ENCODE measurements around the gene EPHX1. TPM values are rescaled to one million over a fixed set of nuclear protein-coding genes. Genes with fewer than 3 reads are reported as not detected.

The EPHX1 gene
- total and polyA plus RNA-seq, 9 donors, result 17.5 to 43.2 (median 37.9) TPM

DNA sequence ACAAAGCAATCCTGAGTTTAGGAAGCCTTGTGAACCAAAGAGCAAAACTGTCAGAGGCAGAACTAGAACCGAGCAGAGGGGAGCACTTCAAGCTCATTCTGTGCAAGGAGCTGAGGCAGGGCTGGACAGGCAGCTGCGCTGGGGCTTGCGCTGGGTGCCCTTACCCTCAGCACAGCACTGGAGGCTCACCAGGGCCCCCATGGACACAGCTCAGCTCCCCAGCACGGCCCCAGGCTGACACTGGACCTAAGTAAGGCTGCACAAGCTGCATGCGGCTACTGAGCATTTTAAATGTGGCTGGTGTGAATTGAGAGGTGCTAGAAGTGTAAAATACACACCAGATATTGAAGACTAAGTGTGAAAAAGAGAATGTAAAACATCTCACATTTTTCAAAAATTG, 50.2 kb downstream of the EPHX1 start:
- WGBS (ENCODE audit: insufficient coverage), result 91% methylated on average over 3 of the region's 5 CpGs
- H3K4me3 ChIP-seq (ENCODE audit: low read length), result no peak overlapping the region
- no peaks in the 10 kb centered on the region for H3K27me3 ChIP-seq (ENCODE audit: control insufficient read depth, insufficient read depth, low read length)
- H3K9me3 ChIP-seq (replicated peaks; ENCODE audit: control insufficient read depth, low read depth, low read length), result no peaks in the 10 kb centered on the region
- peaks cover 73% of the 10 kb centered on the region for H3K36me3 ChIP-seq (ENCODE audit: control insufficient read depth, insufficient read depth, low read length)
- H3K4me1 ChIP-seq (ENCODE audit: control insufficient read depth, insufficient read depth, low read length), result peaks cover 4% of the 10 kb centered on the region
- DNase-seq, result no peak
- no peak overlapping the region for H3K27ac ChIP-seq (ENCODE audit: low read length)

- no peak for DNase-seq
- Histone ChIP-seq H3K4me1 (ENCODE audit: control insufficient read depth, insufficient read depth, low read length) (no peaks in the 10 kb centered on the region), H3K9me3 (replicated peaks; ENCODE audit: control insufficient read depth, low read depth, low read length) (no peaks in the 10 kb centered on the region), H3K27me3 (ENCODE audit: control insufficient read depth, insufficient read depth, low read length) (no peaks in the 10 kb centered on the region), H3K36me3 (ENCODE audit: control insufficient read depth, insufficient read depth, low read length) (peaks cover 76% of the 10 kb centered on the region), H3K27ac (ENCODE audit: low read length) (no peak overlapping the region), H3K4me3 (ENCODE audit: low read length) (no peak overlapping the region)
- 94% methylated on average over 4 of the region's 7 CpGs for WGBS (ENCODE audit: insufficient coverage)
Observed at GRCh38 chr1:225860876-225861441, 51.0 kb downstream of the EPHX1 start.

DNA sequence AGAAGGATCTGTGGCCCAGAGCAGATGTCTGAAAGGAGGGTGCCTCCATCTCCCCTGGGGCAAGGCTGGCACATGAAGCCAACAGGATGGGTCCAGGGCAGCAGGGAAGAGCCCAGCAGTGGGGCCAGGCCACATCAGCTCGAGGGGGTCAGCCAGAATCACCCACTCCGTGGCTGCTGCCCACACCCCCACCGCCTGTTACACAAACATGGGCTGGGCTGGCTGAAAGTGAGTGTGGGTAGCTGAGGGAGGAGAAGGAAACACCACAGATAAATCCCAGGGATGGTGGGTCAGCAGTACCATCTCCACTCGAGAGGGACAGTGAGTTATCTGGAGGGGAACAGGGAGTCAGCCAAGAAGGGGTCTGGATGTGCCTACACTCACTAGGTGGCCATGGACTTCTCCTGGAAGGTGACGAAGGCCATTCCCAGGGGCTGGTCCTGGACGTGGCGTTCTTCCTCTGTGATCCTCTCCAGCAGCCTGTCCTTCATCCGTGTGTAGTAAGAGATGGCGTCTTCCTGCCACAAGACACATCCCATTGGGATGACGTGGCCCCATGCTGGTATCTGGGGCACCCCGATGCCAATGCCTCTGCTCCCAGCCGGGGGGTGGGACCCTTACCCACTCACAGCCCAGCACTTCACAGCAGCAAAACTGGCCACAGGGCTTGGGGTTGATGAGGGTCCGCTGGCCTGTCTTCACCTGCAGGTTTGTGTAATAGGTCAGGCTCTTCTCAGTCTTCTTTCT, 52.1 kb downstream of the EPHX1 start:
- DNase-seq, result no peak
- H3K36me3 ChIP-seq (ENCODE audit: control insufficient read depth, insufficient read depth, low read length), result peaks cover 78% of the 10 kb centered on the region
- H3K4me3 ChIP-seq (ENCODE audit: low read length), result no peak overlapping the region

GRCh38 chr1:225862581-225862950, 52.6 kb downstream of the EPHX1 start:
- 96% methylated on average over 4 of the region's 13 CpGs for WGBS (ENCODE audit: insufficient coverage)
- H3K4me3 ChIP-seq (ENCODE audit: low read length), result no peak overlapping the region
- no peak for DNase-seq
- no peaks in the 10 kb centered on the region for H3K9me3 ChIP-seq (replicated peaks; ENCODE audit: control insufficient read depth, low read depth, low read length)
- H3K27me3 ChIP-seq (ENCODE audit: control insufficient read depth, insufficient read depth, low read length), result no peaks in the 10 kb centered on the region
- H3K4me1 ChIP-seq (ENCODE audit: control insufficient read depth, insufficient read depth, low read length), result peaks cover 3% of the 10 kb centered on the region
- peaks cover 80% of the 10 kb centered on the region for H3K36me3 ChIP-seq (ENCODE audit: control insufficient read depth, insufficient read depth, low read length)
- no peak overlapping the region for H3K27ac ChIP-seq (ENCODE audit: low read length)

More for the DNA sequence above, 52.1 kb downstream of the EPHX1 start:
- Histone ChIP-seq H3K4me1 (ENCODE audit: control insufficient read depth, insufficient read depth, low read length) (peaks cover 3% of the 10 kb centered on the region), H3K9me3 (replicated peaks; ENCODE audit: control insufficient read depth, low read depth, low read length) (no peaks in the 10 kb centered on the region), H3K27ac (ENCODE audit: low read length) (no peak overlapping the region), H3K27me3 (ENCODE audit: control insufficient read depth, insufficient read depth, low read length) (no peaks in the 10 kb centered on the region)
- 75% methylated on average over 4 of the region's 13 CpGs for WGBS (ENCODE audit: insufficient coverage)

- Histone ChIP-seq H3K9me3 (replicated peaks; ENCODE audit: control insufficient read depth, low read depth, low read length) (no peaks in the 10 kb centered on the region), H3K36me3 (ENCODE audit: control insufficient read depth, insufficient read depth, low read length) (peaks cover 86% of the 10 kb centered on the region), H3K27me3 (ENCODE audit: control insufficient read depth, insufficient read depth, low read length) (no peaks in the 10 kb centered on the region), H3K4me1 (ENCODE audit: control insufficient read depth, insufficient read depth, low read length) (peaks cover 3% of the 10 kb centered on the region), H3K4me3 (ENCODE audit: low read length) (no peak overlapping the region), H3K27ac (ENCODE audit: low read length) (no peak overlapping the region)
- DNase-seq, result no peak
- no CpG with 5 or more reads among the region's 5 CpGs for WGBS (ENCODE audit: insufficient coverage)
Observed at GRCh38 chr1:225863167-225863566, 53.2 kb downstream of the EPHX1 start.

DNA sequence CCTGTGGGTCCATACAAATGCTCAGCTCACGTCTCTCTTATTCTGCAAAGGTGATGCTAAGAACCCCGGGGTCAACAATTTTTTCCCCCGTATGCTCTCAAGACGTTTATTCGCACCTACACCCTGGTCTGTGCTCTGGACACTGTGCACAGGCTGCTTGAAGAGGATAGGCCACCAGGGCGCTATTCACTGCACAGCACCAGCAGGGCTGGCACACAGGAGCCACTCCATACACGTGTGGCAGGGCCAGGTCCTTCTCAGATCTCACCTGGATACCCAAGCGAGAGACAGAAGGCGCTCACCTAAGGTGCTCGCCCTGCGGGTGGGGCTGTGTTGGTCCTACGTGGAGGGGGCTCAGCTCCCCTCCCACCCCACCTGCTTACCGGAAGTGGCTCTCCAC, 55.6 kb downstream of the EPHX1 start:
- DNase-seq, result no peak

DNA sequence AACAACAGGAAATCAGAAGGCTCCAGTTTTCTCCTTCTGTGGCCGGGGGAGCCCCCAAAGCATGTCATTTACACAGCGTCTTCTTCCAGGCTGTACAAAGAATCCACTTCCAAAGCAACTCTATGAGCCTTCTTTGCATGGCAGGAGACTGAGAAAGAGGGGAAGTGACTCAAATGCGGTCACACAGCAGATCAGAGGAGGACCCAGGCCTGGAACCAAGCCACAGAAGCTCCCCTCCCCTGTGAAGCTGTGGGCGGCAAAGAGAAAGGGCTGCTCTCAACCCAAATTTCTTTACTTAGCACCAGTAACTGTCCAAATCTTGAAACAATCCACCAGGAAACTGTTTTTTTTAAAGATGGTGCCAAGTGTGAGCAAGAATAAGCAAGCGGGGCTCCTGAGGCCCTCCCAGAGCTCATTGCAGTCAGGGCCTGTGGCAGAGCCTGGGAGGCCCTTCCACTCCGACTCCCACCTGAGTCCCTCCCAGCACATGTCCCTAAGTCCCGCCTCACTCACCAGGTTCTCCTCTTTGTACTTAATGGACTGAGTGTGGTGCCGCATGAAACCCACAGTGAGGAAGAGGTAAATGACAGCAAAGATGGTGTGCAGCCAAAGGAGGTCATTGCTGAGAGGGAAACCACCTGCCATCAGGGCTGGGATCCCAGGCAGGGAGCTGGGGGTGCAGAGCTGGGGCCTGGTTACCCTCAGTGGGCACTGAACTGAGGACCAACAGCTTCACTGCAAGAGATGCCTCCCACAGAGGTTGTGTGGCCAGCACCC, 56.3 kb downstream of the EPHX1 start:
- H3K4me3 ChIP-seq (ENCODE audit: low read length), result no peak overlapping the region
- WGBS (ENCODE audit: insufficient coverage), result 79% methylated on average over 2 of the region's 8 CpGs
- H3K4me1 ChIP-seq (ENCODE audit: control insufficient read depth, insufficient read depth, low read length), result peaks cover 9% of the 10 kb centered on the region
- H3K27ac ChIP-seq (ENCODE audit: low read length), result no peak overlapping the region
- DNase-seq, result no peak
- H3K27me3 ChIP-seq (ENCODE audit: control insufficient read depth, insufficient read depth, low read length), result no peaks in the 10 kb centered on the region
- peaks cover 82% of the 10 kb centered on the region for H3K36me3 ChIP-seq (ENCODE audit: control insufficient read depth, insufficient read depth, low read length)
- H3K9me3 ChIP-seq (replicated peaks; ENCODE audit: control insufficient read depth, low read depth, low read length), result no peaks in the 10 kb centered on the region

More for the DNA sequence above, 55.6 kb downstream of the EPHX1 start:
- Histone ChIP-seq H3K27me3 (ENCODE audit: control insufficient read depth, insufficient read depth, low read length) (no peaks in the 10 kb centered on the region), H3K36me3 (ENCODE audit: control insufficient read depth, insufficient read depth, low read length) (peaks cover 83% of the 10 kb centered on the region), H3K9me3 (replicated peaks; ENCODE audit: control insufficient read depth, low read depth, low read length) (no peaks in the 10 kb centered on the region), H3K4me3 (ENCODE audit: low read length) (no peak overlapping the region), H3K27ac (ENCODE audit: low read length) (no peak overlapping the region), H3K4me1 (ENCODE audit: control insufficient read depth, insufficient read depth, low read length) (peaks cover 6% of the 10 kb centered on the region)
- WGBS (ENCODE audit: insufficient coverage), result 80% methylated on average over 10 of the region's 13 CpGs

GRCh38 chr1:225866981-225867380, 57.1 kb downstream of the EPHX1 start:
- 55% methylated on average over 3 of the region's 6 CpGs for WGBS (ENCODE audit: insufficient coverage)
- Histone ChIP-seq H3K4me3 (ENCODE audit: low read length) (no peak overlapping the region), H3K27ac (ENCODE audit: low read length) (no peak overlapping the region), H3K27me3 (ENCODE audit: control insufficient read depth, insufficient read depth, low read length) (no peaks in the 10 kb centered on the region), H3K36me3 (ENCODE audit: control insufficient read depth, insufficient read depth, low read length) (peaks cover 81% of the 10 kb centered on the region), H3K4me1 (ENCODE audit: control insufficient read depth, insufficient read depth, low read length) (peaks cover 9% of the 10 kb centered on the region), H3K9me3 (replicated peaks; ENCODE audit: control insufficient read depth, low read depth, low read length) (no peaks in the 10 kb centered on the region)
- no peak for DNase-seq

- no peaks in the 10 kb centered on the region for H3K9me3 ChIP-seq (replicated peaks; ENCODE audit: control insufficient read depth, low read depth, low read length)
- no peak overlapping the region for H3K4me3 ChIP-seq (ENCODE audit: low read length)
- 50% methylated on average over 1 of the region's 8 CpGs for WGBS (ENCODE audit: insufficient coverage)
- no peaks in the 10 kb centered on the region for H3K27me3 ChIP-seq (ENCODE audit: control insufficient read depth, insufficient read depth, low read length)
- peaks cover 9% of the 10 kb centered on the region for H3K4me1 ChIP-seq (ENCODE audit: control insufficient read depth, insufficient read depth, low read length)
- H3K27ac ChIP-seq (ENCODE audit: low read length), result no peak overlapping the region
- DNase-seq, result no peak
- H3K36me3 ChIP-seq (ENCODE audit: control insufficient read depth, insufficient read depth, low read length), result peaks cover 74% of the 10 kb centered on the region
Observed at GRCh38 chr1:225868631-225869330, 58.9 kb downstream of the EPHX1 start.

DNA sequence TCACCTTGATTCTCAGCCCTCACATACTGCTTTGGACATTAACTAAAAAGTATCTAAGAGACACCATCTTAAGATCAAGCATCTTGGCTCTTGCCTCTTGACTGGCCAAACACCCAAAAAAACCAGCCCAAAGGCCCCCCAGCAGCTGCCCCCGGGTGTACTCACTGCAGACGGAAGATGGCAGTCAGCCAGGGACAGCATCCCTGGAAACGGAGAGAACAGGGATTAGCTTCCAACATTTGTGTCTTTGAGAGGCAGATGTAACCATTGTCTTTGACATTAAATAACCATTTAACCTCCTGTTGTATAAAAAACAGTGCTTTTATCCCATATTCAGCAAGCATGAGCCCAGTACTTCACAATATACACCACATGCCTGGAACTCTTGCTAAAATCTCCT, 61.0 kb downstream of the EPHX1 start:
- H3K27ac ChIP-seq (ENCODE audit: low read length), result no peak overlapping the region
- peaks cover 74% of the 10 kb centered on the region for H3K36me3 ChIP-seq (ENCODE audit: control insufficient read depth, insufficient read depth, low read length)
- H3K9me3 ChIP-seq (replicated peaks; ENCODE audit: control insufficient read depth, low read depth, low read length), result no peaks in the 10 kb centered on the region
- H3K27me3 ChIP-seq (ENCODE audit: control insufficient read depth, insufficient read depth, low read length), result no peaks in the 10 kb centered on the region
- no peak for DNase-seq
- H3K4me3 ChIP-seq (ENCODE audit: low read length), result no peak overlapping the region
- WGBS (ENCODE audit: insufficient coverage), result 24% methylated on average over 3 of the region's 3 CpGs
- peaks cover 13% of the 10 kb centered on the region for H3K4me1 ChIP-seq (ENCODE audit: control insufficient read depth, insufficient read depth, low read length)
